GM12872 (cell line): ENCODE measurements around the gene CERK.

Source experiments
- CTCF ChIP-seq: IDR thresholded peaks from 3 replicates; pipeline ENCODE4 v1.5.1; 2011; ENCODE audit warnings: low read depth, mild to moderate bottlenecking, low read length, moderate library complexity; ENCODE audit not compliant: insufficient read depth

The CERK gene

GRCh38 chr22:46739094-46739870 lies 1.2 kb upstream of the CERK start:
- TF ChIP-seq CTCF: no peak

GRCh38 chr22:46738647-46739093 lies 618 bp upstream of the CERK start:
- no peak for TF ChIP-seq CTCF

GRCh38 chr22:46737105-46737975 lies 712 bp downstream of the CERK start:
- TF ChIP-seq CTCF: 0 out of 3 replicates have a peak, but pooled peaks have one; percentile 7

GRCh38 chr22:46736705-46737104 lies 1.3 kb downstream of the CERK start:
- no peak for TF ChIP-seq CTCF

- no peak for TF ChIP-seq CTCF
Observed at GRCh38 chr22:46735747-46736608, 2.1 kb downstream of the CERK start.

- no peak for TF ChIP-seq CTCF
Observed at GRCh38 chr22:46734830-46735453, 3.1 kb downstream of the CERK start.
